HG03139 (cell line): Measurements from ENCODE around the gene CDC5L.
A peak's percentile ranks its signal among the peaks of the same experiment; 100 is the strongest.

Source experiments
- ATAC-seq: cut with Tn5 transposase; IDR thresholded peaks from one replicate; pipeline ENCODE4 v1.9.1; 2021; ENCODE audit not compliant: unreplicated experiment

Gene CDC5L

DNA sequence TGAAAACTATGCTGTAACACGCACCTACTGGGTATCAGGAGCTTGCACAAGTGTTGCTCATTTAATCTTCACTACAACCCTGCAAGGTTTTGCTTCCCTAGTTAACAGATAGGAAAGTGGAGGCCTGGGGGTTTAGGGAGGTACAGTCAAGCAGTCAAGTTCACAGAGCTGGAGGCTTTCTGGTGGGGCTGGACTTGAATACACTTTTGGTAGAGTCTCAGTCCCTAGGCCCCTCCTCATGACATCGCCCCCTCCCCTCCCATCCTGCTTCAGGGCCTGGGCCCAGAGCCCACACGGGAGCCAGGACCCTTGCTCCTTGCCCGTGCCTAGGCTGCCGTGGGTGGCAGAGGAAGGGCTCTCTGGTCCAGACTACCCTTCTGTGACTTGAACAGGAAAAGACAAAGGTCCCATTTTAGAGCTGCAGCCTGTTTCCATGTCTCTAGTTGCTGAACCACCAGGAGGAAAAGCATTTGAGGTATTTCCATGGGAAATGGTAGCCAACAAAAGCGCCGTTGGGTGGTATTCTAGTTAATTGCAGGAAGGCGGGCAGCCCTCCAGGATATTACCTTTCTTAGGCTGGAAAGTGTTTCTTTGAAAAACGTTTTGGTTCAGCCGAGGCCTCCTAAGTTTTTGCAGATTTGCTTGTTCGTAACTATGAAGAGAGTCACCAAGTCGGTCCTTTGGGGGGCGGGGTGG is 84.9 kb downstream of the CDC5L start:
- ATAC-seq, result no peak

DNA sequence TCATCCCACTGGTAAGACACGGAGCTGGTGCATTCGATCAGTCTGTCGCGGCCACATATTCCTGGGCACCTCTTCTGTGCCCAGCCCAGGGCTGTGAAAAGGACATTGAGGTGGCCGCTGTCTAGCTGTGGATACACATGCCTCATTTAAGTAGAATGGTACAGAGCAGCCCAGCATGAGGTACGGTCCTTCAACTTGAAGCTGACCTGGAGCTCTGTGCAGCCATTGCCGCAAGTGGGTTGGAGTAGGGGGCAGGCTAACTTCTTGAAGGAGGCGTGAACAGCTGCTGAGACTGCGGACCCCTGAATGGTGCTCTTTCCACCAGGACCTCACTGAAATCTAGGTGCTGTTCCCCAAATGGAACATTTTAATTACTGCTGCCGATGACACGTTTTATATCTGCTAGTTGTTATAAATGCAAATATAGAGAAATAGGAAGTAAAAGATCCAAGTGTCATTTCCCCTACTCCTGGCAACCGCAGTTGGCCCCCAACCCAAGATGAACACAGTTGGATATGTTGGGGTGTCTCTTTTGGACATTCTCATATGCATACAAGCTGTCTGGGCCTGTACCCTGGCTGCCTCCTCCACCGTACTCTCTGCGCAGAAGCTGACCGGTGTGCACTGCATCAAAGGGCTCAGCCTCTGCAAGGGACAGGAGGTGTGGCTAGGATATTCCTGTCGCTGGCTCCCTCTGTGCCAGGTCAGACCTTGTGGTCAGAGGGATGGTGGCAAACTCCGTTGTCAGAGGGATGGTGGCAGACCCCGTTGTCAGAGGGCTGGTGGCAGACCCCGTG is 86.1 kb downstream of the CDC5L start:
- ATAC-seq, result no peak

DNA sequence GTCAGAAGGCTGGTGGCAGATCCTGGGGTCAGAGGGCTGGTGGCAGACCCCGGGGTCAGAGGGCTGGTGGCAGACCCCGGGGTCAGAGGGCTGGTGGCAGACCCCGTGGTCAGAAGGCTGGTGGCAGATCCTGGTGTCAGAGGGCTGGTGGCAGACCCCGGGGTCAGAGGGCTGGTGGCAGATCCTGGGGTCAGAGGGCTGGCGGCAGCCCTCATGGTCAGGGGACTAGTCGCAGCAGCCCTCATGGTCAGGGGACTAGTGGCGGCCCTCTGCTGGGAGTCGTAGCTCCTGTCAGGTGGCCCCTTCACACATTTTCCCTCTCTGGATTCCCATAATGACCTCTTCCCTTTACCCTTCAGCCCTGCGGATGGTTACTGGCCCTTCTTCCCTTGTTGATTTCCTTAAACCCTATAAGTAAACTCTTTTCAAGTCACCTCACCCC is 86.7 kb downstream of the CDC5L start:
- no peak for ATAC-seq

GRCh38 chr6:44474643-44475042 is 87.1 kb downstream of the CDC5L start:
- no peak for ATAC-seq

DNA sequence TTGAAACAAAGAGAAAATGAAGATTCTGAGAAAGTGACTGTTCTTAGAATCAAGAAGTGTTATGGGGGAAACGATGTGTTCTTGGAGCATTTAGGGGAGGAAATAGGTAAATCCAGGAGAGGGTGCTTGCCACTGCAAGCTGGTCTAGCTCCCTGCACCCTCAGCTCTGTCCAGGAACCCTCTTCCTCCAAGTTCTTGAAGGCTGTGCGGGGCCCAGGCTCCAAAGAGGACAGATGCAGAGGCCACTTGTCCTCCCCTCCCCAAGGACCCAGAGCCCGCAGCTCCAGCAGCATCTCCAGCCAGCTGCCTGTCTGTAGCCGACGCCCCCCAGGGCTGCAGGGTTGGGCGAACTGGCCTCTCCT is 87.9 kb downstream of the CDC5L start:
- no peak for ATAC-seq

DNA sequence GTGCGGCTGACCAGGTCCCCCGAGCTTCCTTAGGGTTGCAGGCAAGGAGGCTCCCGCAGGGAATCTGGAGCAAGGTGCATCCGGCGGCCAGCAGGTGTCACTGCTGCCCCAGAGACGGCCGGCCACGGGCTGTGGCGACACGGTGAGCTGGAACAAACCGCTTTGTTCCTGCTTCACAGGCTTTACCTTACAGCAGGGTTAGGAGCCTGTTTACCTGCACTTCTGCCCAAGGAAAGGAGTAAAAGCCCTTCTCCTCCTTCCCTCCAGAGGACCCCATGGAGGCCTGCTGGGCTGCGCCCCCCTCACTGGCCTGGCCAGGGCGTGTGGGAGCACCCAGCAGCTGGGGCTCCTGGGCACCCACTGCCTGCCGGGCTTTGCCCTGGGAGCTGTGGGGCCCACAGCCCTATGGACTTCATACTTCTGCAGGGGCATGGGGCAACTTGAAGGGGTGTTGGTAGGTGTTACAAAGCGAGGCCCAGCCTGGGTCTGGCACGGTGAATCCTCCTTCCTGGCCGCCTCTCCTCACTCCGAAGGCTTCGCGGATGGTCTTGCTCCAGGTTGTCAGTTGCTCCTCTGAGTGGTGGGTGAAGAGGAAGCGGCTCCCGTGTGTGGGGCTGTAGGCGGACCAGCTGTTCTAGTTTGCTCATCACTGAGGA is 88.4 kb downstream of the CDC5L start:
- ATAC-seq, result peak; percentile 75

- no peak for ATAC-seq
These were observed 89.3 kb downstream of the CDC5L start for GRCh38 chr6:44476849-44477248.

DNA sequence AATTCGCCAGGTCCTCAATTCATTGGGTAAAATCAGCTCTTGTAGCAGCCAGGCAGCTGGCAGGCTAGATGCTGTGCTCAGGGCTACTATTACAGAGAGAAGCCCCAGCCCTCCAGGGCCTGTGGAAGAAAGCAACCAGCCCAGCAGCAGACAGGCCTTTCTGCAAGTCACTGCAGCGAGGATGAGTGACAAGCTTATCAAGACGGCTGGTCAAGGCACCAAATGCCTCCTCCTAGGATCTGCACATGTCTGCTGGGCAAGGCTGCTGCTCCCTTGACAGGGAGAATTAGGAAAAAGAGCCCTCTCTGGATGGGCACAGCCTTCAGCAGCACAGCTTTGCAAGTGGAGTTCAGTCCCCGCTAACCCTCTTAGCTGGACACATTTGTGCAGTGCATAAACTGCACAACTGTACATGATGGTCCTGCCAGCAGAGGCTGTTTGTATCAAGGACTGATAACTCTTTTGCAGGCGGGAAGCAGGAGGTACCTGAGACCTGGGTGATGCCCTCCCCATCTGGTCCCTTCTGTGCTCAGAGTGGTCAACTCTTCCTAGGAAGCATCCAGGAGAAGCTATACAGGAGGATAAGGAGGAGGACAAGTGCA is 89.9 kb downstream of the CDC5L start:
- no peak for ATAC-seq

- no peak for ATAC-seq
These were observed 90.7 kb downstream of the CDC5L start for GRCh38 chr6:44478158-44478557.

GRCh38 chr6:44478591-44479254 is 91.2 kb downstream of the CDC5L start:
- ATAC-seq, result no peak

DNA sequence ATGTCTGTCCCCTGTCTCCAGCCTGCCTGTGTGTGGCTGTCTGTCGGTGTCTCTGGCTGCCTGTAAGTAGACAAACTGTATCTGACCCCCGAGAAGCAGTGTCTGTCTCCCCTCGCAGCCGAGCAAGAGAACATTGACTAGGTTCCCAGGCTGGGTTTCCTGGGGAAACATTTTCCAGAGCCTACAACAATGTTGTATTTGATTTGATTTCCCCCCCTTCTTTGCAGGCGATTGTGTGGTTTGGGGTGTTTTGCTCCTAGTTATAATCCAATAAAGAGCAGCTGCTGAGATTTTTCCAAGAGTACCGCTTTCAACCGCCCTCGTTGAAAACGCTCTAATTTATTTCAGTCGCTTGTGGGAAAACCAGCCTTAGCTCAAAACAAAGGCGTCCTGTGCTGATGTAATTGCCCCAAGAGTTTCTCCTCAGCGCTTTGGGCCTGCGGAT is 92.6 kb downstream of the CDC5L start:
- no peak for ATAC-seq

DNA sequence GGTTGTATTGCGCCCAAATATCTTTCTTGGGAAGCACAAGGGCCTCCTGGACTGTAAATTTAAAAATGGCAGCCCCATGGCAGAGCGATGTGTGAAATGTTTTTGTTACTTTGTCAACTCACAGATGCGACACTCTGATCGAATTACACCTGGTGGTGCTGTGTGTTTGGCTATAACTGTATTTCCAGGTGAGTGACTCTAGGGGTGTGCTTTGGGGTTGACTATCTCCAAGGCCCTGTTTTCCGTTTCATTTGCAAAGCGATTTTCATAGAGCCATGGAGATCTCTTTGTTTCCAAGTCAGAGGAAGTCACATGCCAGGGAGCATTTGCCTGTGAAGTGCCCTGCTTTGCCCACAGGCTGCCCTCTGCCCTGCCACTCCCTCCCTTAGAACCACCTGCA is 93.5 kb downstream of the CDC5L start:
- no peak for ATAC-seq

DNA sequence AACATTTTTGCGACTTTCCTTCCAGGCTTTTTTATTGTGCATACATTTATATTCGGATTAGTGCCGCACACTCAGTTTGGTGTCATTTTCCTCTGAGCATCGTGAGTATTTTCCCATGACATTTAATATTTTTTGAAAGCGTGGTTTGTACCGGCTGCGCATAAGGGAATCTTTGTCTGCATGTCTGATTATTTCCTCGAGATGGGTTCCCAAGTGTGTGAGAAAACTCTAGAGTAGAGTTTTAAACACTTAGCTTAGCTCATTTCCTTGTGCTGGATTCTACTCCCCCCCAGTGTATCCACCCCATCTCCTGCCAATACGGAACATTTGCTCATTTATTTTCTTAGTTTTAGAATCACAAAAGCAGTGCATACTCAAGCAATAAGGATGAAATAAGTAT is 94.3 kb downstream of the CDC5L start:
- ATAC-seq, result no peak

- ATAC-seq, result no peak
These were observed 98.3 kb downstream of the CDC5L start for GRCh38 chr6:44485601-44486401.

GRCh38 chr6:44487002-44487401 is 99.5 kb downstream of the CDC5L start:
- no peak for ATAC-seq

DNA sequence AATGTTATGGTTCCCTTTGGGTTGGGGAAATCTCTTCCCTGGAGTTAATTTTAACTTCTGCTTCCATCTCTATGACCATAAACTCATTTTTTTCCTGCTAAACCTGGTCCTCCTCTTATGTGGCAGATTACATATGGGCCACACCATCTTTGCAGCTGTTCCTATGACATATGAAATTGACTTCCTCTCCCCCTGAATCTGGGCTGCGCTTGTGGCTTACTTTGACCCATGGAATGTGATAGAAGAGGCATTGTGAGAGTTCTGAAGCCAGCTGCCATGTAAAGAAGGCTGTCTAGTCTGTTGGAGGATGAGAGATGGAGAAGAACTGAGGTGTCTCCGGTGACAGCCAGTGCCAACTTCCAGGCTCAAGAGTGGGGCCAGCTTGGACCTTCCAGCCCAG is 100.1 kb downstream of the CDC5L start:
- ATAC-seq, result no peak

GRCh38 chr6:44489910-44490604 is 102.6 kb downstream of the CDC5L start:
- no peak for ATAC-seq

DNA sequence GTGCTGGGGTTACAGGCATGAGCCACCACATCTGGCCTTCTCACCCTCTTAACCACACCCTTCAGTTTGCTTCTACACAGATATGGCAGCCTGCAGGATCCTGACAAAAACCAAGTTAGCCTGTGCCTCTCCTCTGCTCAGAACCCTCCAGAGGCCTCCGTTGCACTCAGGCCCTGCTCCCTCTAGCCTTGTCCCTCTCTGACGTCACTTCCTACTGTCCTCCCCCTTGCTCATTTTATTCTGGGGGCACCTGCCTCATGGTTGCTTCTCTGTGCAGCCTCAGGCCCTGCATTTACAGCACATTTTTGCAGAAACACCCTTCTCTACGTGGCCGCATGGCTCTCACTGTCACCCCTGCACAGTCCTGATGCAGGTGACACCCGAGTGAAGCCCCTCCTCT is 105.6 kb downstream of the CDC5L start:
- no peak for ATAC-seq

DNA sequence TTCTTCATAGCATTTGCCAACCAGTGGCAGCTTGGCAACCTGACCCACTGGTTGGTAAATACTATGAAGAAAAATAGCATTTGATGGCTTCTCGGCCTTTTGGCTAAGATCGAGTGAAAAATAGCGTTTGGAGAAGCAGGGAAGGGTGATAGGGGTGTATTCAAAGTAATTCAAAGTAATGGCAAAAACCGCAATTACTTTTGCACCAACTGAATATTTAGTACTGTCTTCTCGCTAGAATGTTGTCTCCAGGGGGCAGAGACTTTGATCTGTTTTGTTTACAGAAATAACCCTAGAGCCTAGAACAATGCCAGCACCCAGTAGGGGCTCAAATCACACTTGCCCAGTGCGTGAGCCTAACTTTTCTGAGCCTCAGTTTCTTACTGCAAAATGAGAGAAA is 106.1 kb downstream of the CDC5L start:
- no peak for ATAC-seq
